Duodenal mucosa (tissue), 2 donors: ENCODE measurements around the gene CSF2.

Experiments
- H3K27ac ChIP-seq: one replicate; pipeline ENCODE4 v1.7.0; 2013; ENCODE audit warnings: low read depth, low read length
- H3K27me3 ChIP-seq, 2 donors: one replicate each; pipeline ENCODE4 v1.7.0; 2013; ENCODE audit warnings: low read length in 2 of 2, control low read depth in 1 of 2; ENCODE audit not compliant: insufficient read depth in 2 of 2, control insufficient read depth in 1 of 2
- H3K36me3 ChIP-seq, 2 donors: one replicate each; pipeline ENCODE4 v1.7.0; 2013; ENCODE audit warnings: low read length in 2 of 2, control low read depth in 1 of 2; ENCODE audit not compliant: insufficient read depth in 2 of 2, control insufficient read depth in 1 of 2
- H3K4me1 ChIP-seq, 2 donors: one replicate each; pipeline ENCODE4 v1.7.0; 2013; ENCODE audit warnings: low read length in 2 of 2, control low read depth in 1 of 2; ENCODE audit not compliant: insufficient read depth in 2 of 2, control insufficient read depth in 1 of 2
- H3K4me3 ChIP-seq, 2 donors: one replicate each; pipeline ENCODE4 v1.7.0; 2013; ENCODE audit warnings: low read length in 2 of 2, low read depth in 1 of 2
- H3K9ac ChIP-seq, 2 donors: one replicate each; pipeline ENCODE4 v1.7.0; 2013; ENCODE audit warnings: low read length in 2 of 2, low read depth in 1 of 2
- H3K9me3 ChIP-seq, 2 donors: one replicate each; pipeline ENCODE4 v1.7.0; 2013; ENCODE audit warnings: low read length in 2 of 2, control low read depth in 1 of 2; ENCODE audit not compliant: control insufficient read depth in 1 of 2

Gene CSF2

DNA sequence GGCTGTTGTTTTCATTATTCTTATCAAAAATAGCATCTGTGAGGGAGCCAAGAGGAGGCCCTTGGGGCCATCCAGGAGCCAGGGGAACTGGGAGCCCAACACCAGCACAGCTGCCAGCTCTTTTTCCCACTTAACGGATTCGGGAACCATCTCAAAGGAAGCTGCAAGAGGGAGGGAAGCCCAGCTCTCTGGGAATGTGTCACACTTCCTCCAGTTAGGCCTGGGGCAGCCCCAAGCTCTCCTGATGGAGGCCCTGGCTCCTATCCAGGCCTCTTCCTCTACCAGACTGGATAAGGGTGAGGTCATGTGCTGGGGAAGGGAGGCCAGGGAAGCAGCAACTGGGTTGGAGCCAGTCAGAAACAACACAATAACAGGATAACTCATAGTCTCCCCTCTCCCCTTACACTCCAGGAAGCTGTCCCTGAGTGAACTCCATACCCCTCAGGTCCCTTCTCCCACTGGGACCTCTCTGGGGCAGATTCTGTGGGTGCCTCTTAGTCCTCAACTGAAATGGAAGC is 12.7 kb downstream of the CSF2 start:
- no peaks in the 10 kb centered on the region for H3K9me3 ChIP-seq
- H3K4me1 ChIP-seq, result peaks cover 4 to 6% of the 10 kb centered on the region in 2 donors
- no peak overlapping the region for H3K27ac ChIP-seq
- H3K4me3 ChIP-seq, result no peak overlapping the region
- no peak overlapping the region for H3K9ac ChIP-seq
- H3K36me3 ChIP-seq, result no peaks in the 10 kb centered on the region
- H3K27me3 ChIP-seq, result no peaks in the 10 kb centered on the region

GRCh38 chr5:132087176-132087575 is 13.6 kb downstream of the CSF2 start:
- H3K4me3 ChIP-seq, result no peak overlapping the region
- peaks cover 4 to 6% of the 10 kb centered on the region in 2 donors for H3K4me1 ChIP-seq
- no peak overlapping the region for H3K9ac ChIP-seq
- no peaks in the 10 kb centered on the region for H3K27me3 ChIP-seq
- H3K27ac ChIP-seq, result no peak overlapping the region
- no peaks in the 10 kb centered on the region for H3K9me3 ChIP-seq
- no peaks in the 10 kb centered on the region for H3K36me3 ChIP-seq

DNA sequence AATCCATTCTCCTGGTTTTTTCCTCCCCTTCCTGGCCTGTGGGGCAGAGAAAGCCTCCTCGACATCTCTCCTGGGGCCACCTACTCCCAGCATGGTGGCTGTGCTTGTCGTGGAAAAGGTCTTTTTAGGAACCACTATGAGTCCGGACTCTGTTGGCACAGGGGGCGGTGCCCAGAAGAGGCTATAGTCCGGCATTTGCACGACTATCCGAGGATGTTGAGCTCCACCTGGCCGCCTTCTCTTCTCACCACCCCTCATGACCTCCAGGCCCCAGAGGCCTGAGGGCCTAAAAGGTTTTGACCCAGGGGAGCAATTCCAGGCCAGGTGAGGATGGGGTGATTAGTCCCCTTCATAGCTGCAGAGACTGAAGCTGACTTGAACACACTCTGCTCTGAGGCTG is 14.1 kb downstream of the CSF2 start:
- Histone ChIP-seq H3K9me3 (no peaks in the 10 kb centered on the region), H3K36me3 (no peaks in the 10 kb centered on the region), H3K27ac (no peak overlapping the region), H3K4me3 (no peak overlapping the region), H3K27me3 (no peaks in the 10 kb centered on the region), H3K4me1 (peaks cover 4 to 6% of the 10 kb centered on the region in 2 donors), H3K9ac (no peak overlapping the region)

DNA sequence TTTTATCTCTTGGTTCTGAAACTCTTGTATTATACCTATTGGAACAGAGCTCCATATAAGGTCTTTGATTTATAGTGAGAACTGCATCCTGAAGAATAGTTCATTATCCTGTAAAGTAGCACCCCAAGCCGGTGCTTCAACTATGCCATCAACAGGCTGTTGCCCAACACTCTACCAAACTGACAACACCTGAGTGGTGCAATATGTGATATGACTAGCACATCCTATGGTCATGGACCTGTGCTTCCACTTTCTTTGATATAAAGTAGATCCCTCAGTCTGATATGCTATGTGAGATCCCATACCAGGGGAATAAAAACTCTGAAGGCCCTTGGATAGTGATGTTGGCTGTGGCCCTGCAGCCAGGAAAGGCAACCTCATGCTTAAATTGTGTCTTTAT is 15.8 kb downstream of the CSF2 start:
- Histone ChIP-seq H3K27ac (no peak overlapping the region), H3K36me3 (no peaks in the 10 kb centered on the region), H3K9me3 (no peaks in the 10 kb centered on the region), H3K4me1 (peaks cover 4 to 6% of the 10 kb centered on the region in 2 donors), H3K9ac (no peak overlapping the region), H3K27me3 (no peaks in the 10 kb centered on the region), H3K4me3 (no peak overlapping the region)

DNA sequence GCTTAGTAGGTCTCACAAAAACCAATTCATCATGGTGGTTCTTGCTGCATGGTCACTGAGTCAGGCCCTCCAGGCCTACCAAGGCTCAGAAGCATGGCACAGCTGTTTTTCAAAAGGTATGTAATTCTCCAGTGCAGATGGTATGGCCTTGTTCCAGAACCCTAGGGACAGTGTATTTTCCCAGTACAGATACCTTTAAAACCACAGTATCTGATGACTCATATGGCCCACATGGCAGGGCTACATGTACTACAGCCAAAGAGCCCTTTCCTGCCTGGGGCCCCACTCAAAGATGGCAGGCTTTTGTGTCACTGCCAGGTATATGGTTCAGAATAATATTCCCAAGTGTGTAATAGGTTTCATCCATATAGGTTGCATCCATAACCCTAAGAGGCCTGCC is 16.5 kb downstream of the CSF2 start:
- Histone ChIP-seq H3K9ac (no peak overlapping the region), H3K27me3 (no peaks in the 10 kb centered on the region), H3K9me3 (no peaks in the 10 kb centered on the region), H3K36me3 (no peaks in the 10 kb centered on the region), H3K4me1 (peaks cover 4 to 6% of the 10 kb centered on the region in 2 donors), H3K27ac (no peak overlapping the region), H3K4me3 (no peak overlapping the region)

DNA sequence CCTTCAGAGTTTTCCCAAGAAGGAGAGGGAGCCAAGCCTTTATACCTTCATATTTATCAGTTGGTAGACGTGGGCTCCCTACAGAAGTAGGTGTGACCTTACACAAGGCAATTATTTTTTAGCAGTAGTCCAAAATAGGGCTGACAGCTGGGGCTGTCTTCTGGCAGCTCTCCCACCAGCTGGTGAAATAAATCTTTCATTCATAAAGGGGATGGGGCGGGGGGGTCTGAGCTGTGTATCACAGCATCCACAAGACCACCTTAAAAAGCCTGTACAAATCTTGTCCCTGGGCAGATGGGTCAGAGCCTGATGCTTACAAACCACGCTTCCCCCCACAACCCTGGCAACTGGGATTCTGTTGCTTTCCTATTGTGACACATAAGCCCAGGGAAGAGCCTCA is 19.7 kb downstream of the CSF2 start:
- no peaks in the 10 kb centered on the region for H3K27me3 ChIP-seq

GRCh38 chr5:132094393-132095076 is 20.9 kb downstream of the CSF2 start:
- Histone ChIP-seq H3K27me3 (no peaks in the 10 kb centered on the region), H3K4me1 (no peaks in the 10 kb centered on the region), H3K36me3 (no peaks in the 10 kb centered on the region), H3K4me3 (no peak overlapping the region), H3K9me3 (no peaks in the 10 kb centered on the region), H3K27ac (no peak overlapping the region), H3K9ac (no peak overlapping the region)

More for the DNA sequence above, 19.7 kb downstream of the CSF2 start:
- Histone ChIP-seq H3K4me3 (no peak overlapping the region), H3K36me3 (no peaks in the 10 kb centered on the region), H3K4me1 (no peaks in the 10 kb centered on the region), H3K27ac (no peak overlapping the region), H3K9me3 (no peaks in the 10 kb centered on the region), H3K9ac (no peak overlapping the region)

DNA sequence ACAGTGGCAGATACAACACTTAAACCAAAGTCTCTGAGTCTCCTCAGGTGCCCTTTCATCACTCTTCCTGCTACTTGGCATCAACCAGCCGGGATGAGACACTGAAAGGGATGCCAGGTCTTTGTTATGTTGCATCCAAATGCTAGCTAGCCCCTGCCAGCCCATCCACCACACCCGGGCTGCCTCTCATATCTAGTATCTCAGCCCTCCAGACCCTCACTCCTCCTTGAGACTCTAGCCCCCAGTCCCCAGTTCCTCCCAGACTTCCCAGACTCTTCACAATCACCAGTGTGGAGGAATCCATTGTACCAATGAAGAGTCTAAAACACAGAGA is 21.5 kb downstream of the CSF2 start:
- no peaks in the 10 kb centered on the region for H3K9me3 ChIP-seq
- no peaks in the 10 kb centered on the region for H3K27me3 ChIP-seq
- no peaks in the 10 kb centered on the region for H3K36me3 ChIP-seq
- H3K4me3 ChIP-seq, result no peak overlapping the region
- H3K27ac ChIP-seq, result no peak overlapping the region
- H3K9ac ChIP-seq, result no peak overlapping the region
- H3K4me1 ChIP-seq, result no peaks in the 10 kb centered on the region

GRCh38 chr5:132095424-132095972 is 21.9 kb downstream of the CSF2 start:
- H3K27me3 ChIP-seq, result no peaks in the 10 kb centered on the region
- H3K4me3 ChIP-seq, result no peak overlapping the region
- H3K27ac ChIP-seq, result no peak overlapping the region
- no peaks in the 10 kb centered on the region for H3K36me3 ChIP-seq
- no peaks in the 10 kb centered on the region for H3K4me1 ChIP-seq
- no peak overlapping the region for H3K9ac ChIP-seq
- H3K9me3 ChIP-seq, result no peaks in the 10 kb centered on the region

DNA sequence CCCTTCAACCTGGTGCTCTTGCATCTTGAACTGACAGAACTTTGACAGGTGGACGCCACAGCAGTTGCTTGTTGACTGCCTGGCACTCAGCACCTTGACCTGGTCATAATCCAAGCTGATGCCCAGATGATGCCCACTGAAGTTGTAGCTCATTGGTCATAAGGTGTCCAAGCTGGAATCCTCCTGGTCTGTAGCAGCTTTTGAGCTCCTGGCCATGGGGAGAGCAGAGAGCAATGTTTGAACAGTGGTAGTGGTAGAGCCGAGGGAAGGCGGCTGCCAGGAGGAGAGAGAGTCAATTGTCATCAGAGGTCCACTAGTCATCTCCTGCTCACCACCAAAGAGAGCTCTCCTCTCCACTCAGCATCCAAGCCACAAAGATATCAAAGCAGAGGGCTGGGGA is 23.3 kb downstream of the CSF2 start:
- no peak overlapping the region for H3K27ac ChIP-seq
- no peak overlapping the region for H3K9ac ChIP-seq
- peaks cover 0 to 4% of the 10 kb centered on the region in 2 donors for H3K4me1 ChIP-seq
- H3K27me3 ChIP-seq, result no peaks in the 10 kb centered on the region
- H3K4me3 ChIP-seq, result no peak overlapping the region
- H3K36me3 ChIP-seq, result no peaks in the 10 kb centered on the region
- H3K9me3 ChIP-seq, result no peaks in the 10 kb centered on the region
